ENCODE measurements around the gene HHIPL2. TPM values are rescaled to one million over a fixed set of nuclear protein-coding genes. Genes with fewer than 3 reads are reported as not detected.

HHIPL2 gene
- total RNA-seq, 1 donor from 2014 or later, result not detected

GRCh38 chr1:222554177-222554576 lies 6.3 kb upstream of the HHIPL2 start:
- Mint-ChIP-seq H3K9me3 (ENCODE audit: low read depth) (no peaks in the 10 kb centered on the region), H3K4me3 (ENCODE audit: unreplicated experiment) (no peak overlapping the region), H3K27ac (ENCODE audit: unreplicated experiment) (no peak overlapping the region), H3K27me3 (ENCODE audit: low read depth) (no peaks in the 10 kb centered on the region), H3K4me1 (ENCODE audit: low read depth) (peaks cover 6% of the 10 kb centered on the region), H3K36me3 (ENCODE audit: low read depth) (peaks cover 10% of the 10 kb centered on the region)
- DNase-seq (ENCODE audit: low spot score), result no peak
- no peak for TF ChIP-seq CTCF (IDR thresholded peaks at IDR 0.05)

DNA sequence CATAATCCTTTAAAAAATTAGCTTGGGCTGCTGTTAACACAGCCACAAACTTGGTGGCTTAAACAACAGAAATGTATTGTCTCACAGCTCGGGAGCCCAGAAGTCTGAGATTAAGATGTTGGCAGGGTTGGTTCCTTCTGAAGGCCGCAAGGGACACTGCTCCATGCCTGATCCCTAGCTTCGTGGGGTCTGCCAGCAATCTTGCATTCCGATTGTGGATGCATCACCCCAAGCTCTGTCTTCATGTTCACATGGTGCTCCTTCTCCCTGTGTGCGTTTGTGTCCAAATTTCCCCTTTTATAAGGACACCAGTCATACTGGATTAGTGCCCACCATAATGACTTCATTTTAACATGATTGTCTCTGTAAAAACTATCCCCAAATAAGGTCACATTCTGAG lies 5.0 kb upstream of the HHIPL2 start:
- H3K9me3 Mint-ChIP-seq (ENCODE audit: low read depth), result no peaks in the 10 kb centered on the region
- H3K27ac Mint-ChIP-seq (ENCODE audit: unreplicated experiment), result no peak overlapping the region
- H3K27me3 Mint-ChIP-seq (ENCODE audit: low read depth), result no peaks in the 10 kb centered on the region
- H3K4me3 Mint-ChIP-seq (ENCODE audit: unreplicated experiment), result no peak overlapping the region
- TF ChIP-seq CTCF (IDR thresholded peaks at IDR 0.05), result no peak
- H3K36me3 Mint-ChIP-seq (ENCODE audit: low read depth), result peaks cover 10% of the 10 kb centered on the region
- H3K4me1 Mint-ChIP-seq (ENCODE audit: low read depth), result peaks cover 6% of the 10 kb centered on the region
- no peak for DNase-seq (ENCODE audit: low spot score)

- H3K27me3 Mint-ChIP-seq (ENCODE audit: low read depth), result no peaks in the 10 kb centered on the region
- H3K27ac Mint-ChIP-seq (ENCODE audit: unreplicated experiment), result peak overlapping the region; percentile 73
- H3K36me3 Mint-ChIP-seq (ENCODE audit: low read depth), result no peaks in the 10 kb centered on the region
- TF ChIP-seq CTCF (IDR thresholded peaks at IDR 0.05), result no peak
- no peaks in the 10 kb centered on the region for H3K9me3 Mint-ChIP-seq (ENCODE audit: low read depth)
- no peak for DNase-seq (ENCODE audit: low spot score)
- H3K4me1 Mint-ChIP-seq (ENCODE audit: low read depth), result peaks cover 18% of the 10 kb centered on the region
- H3K4me3 Mint-ChIP-seq (ENCODE audit: unreplicated experiment), result no peak overlapping the region
Observed at GRCh38 chr1:222547260-222547614, 667 bp downstream of the HHIPL2 start.

DNA sequence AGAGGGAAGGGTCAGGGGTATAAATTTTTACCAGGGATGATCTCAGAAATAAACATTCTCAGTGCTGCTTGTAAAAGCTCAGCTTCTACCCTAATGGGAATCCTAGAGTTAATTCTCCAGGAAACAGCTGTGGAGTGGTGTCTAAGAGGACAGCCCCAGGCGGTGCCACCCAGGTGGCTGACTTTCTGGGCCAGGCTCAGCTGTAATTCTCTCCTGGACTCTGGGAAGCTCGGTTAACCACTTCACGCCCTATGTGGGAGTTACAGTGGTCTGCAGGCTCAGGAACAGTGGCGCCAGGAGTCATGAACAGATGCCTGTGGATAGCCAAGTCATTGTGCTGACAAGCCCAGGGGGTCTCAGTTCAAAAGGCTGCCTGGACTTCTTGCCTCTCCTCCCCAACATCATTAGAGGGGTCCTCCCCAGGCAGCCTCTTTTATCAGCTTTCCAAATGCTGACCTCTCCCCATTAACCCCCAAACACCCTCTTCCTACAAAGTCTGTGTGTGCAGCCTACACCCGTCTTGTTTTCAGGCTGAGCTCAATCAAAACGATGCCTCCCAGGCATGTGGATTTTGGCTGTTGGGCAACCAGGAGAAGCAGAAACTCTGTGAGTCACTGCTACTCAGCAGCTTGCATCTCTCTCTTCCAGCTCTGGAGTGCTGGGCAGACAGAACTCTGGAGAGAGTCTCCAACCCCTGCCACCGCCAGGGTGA lies 1.2 kb downstream of the HHIPL2 start:
- peak overlapping the region; percentile 31 for H3K4me3 Mint-ChIP-seq (ENCODE audit: unreplicated experiment)
- H3K27me3 Mint-ChIP-seq (ENCODE audit: low read depth), result no peaks in the 10 kb centered on the region
- H3K36me3 Mint-ChIP-seq (ENCODE audit: low read depth), result no peaks in the 10 kb centered on the region
- H3K27ac Mint-ChIP-seq (ENCODE audit: unreplicated experiment), result peak overlapping the region; percentile 73
- H3K4me1 Mint-ChIP-seq (ENCODE audit: low read depth), result peaks cover 18% of the 10 kb centered on the region
- no peak for DNase-seq (ENCODE audit: low spot score)
- H3K9me3 Mint-ChIP-seq (ENCODE audit: low read depth), result no peaks in the 10 kb centered on the region
- no peak for TF ChIP-seq CTCF (IDR thresholded peaks at IDR 0.05)

- TF ChIP-seq CTCF (IDR thresholded peaks at IDR 0.05), result no peak
- Mint-ChIP-seq H3K4me1 (ENCODE audit: low read depth) (peaks cover 18% of the 10 kb centered on the region), H3K36me3 (ENCODE audit: low read depth) (no peaks in the 10 kb centered on the region), H3K27me3 (ENCODE audit: low read depth) (no peaks in the 10 kb centered on the region), H3K4me3 (ENCODE audit: unreplicated experiment) (no peak overlapping the region), H3K27ac (ENCODE audit: unreplicated experiment) (no peak overlapping the region), H3K9me3 (ENCODE audit: low read depth) (no peaks in the 10 kb centered on the region)
- no peak for DNase-seq (ENCODE audit: low spot score)
Observed at GRCh38 chr1:222546091-222546490, 1.8 kb downstream of the HHIPL2 start.
